Lung (tissue), 12 donors: ENCODE measurements around the gene POLD1. TPM values are rescaled to one million over a fixed set of nuclear protein-coding genes. Genes with fewer than 3 reads are reported as not detected.

ENCODE experiments used
- ATAC-seq: fragments of 200-7000 bp; cut with Tn5 transposase; one replicate; pipeline ENCODE4 v1.9.1; 2020; ENCODE audit warnings: moderate number of reproducible peaks; ENCODE audit not compliant: insufficient read depth, low FRiP score
- DNase-seq, 3 donors: peaks; one replicate each; pipeline ENCODE4 v3.0.0-alpha.2; 2013 to 2017
- H3K27ac ChIP-seq, 2 donors: one replicate each; pipeline ENCODE4 v1.5.1; 2013; ENCODE audit warnings: mild to moderate bottlenecking in 2 of 2, moderate library complexity in 2 of 2, control low read depth in 1 of 2, inconsistent platforms in 1 of 2, low read depth in 1 of 2, low read length in 1 of 2
- H3K27me3 ChIP-seq, 3 donors: one replicate each; pipeline ENCODE4 v1.5.1; 2013; ENCODE audit warnings: low read length in 2 of 3; ENCODE audit not compliant: control insufficient read depth in 3 of 3, insufficient read depth in 3 of 3
- H3K36me3 ChIP-seq, 4 donors: one replicate each; pipeline ENCODE4 v1.5.1; 2013; ENCODE audit warnings: low read length in 4 of 4, mild to moderate bottlenecking in 1 of 4, moderate library complexity in 1 of 4; ENCODE audit not compliant: control insufficient read depth in 4 of 4, insufficient read depth in 4 of 4
- H3K4me1 ChIP-seq, 5 donors: one replicate each; pipeline ENCODE4 v1.5.1; 2013; ENCODE audit warnings: low read length in 5 of 5, mild to moderate bottlenecking in 2 of 5, moderate library complexity in 1 of 5; ENCODE audit not compliant: control insufficient read depth in 5 of 5, insufficient read depth in 5 of 5
- H3K4me3 ChIP-seq: one replicate; pipeline ENCODE4 v1.5.1; 2013; ENCODE audit warnings: mild to moderate bottlenecking, control low read depth, moderate library complexity
- H3K9ac ChIP-seq, 2 donors: one replicate each; pipeline ENCODE4 v1.5.1; 2013; ENCODE audit warnings: low read length in 2 of 2, control low read depth in 1 of 2; ENCODE audit not compliant: insufficient read depth in 1 of 2
- H3K9me3 ChIP-seq, 4 donors: one replicate each; pipeline ENCODE4 v1.5.1; 2013; ENCODE audit warnings: low read length in 3 of 4, mild to moderate bottlenecking in 1 of 4, moderate library complexity in 1 of 4; ENCODE audit not compliant: control insufficient read depth in 4 of 4, insufficient read depth in 3 of 4
- WGBS, 2 donors: extraction: QIAGEN DNeasy Blood & Tissue Kit; methylation state at CpG; one replicate each; pipeline ENCODE4 v1.1.7; 2013; 5-methylcytosine and 5-hydroxymethylcytosine counted together
- polyA plus RNA-seq, 2 donors: library from polyadenylated mRNA; stranded (reverse); fragments of 200-250 nt; gene quantifications; one replicate each; pipeline ENCODE4 v1.2.1, GENCODE V29; 2013
- total RNA-seq, 2 donors: library from RNA; depleted of rRNA in 1 of 2; stranded (reverse); fragments of >200 nt in 1 of 2; gene quantifications; one replicate each; pipeline ENCODE4 v1.2.1, GENCODE V29; 2014 to 2021
- TF ChIP-seq, protein P1 (sequence below): IDR thresholded peaks from 2 replicates; pipeline ENCODE4 v1.5.1; 2012; ENCODE audit warnings: mild to moderate bottlenecking; ENCODE audit errors: control extremely low read depth, extremely low read depth
- donor health status: control.
- donor health status: control.
- donor health status: Bipolar disorder and iron deficiency.
- donor health status: healthy.
- donor health status: DM: yes; HTN: yes; CAD: no.

Gene POLD1
- total and polyA plus RNA-seq, 4 donors = 20.2 to 55.1 (median 39.0) TPM

DNA sequence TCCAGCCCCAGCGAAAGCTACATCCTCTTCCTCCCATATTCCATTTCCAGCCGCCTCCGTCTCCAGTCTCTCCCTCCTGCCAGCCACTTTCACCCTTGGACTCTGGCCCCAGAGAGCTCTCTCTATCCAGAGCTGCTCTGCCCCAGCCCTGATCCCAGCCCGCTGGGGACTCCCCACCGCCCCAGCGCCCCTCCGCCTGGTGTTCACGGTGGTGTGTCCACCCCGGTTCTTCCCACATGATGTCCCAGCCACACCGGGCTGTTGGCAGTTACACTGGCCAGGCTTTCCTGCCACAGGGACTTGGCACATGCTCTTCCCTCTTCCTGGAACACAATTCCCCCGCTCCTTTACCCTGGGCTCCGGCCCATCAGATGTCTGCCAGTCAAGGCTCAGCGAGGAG, 80.9 kb downstream of the POLD1 start:
- Histone ChIP-seq H3K9me3 (no peaks in the 10 kb centered on the region), H3K36me3 (no peaks in the 10 kb centered on the region), H3K4me1 (no peaks in the 10 kb centered on the region), H3K9ac (no peak overlapping the region), H3K4me3 (no peak overlapping the region), H3K27ac (no peak overlapping the region), H3K27me3 (no peaks in the 10 kb centered on the region)
- ATAC-seq (no peak), DNase-seq (no peak)
- 88 to 94% methylated on average over 13 of the region's 13 CpGs for WGBS, 2 donors
- TF ChIP-seq, protein P1, sequence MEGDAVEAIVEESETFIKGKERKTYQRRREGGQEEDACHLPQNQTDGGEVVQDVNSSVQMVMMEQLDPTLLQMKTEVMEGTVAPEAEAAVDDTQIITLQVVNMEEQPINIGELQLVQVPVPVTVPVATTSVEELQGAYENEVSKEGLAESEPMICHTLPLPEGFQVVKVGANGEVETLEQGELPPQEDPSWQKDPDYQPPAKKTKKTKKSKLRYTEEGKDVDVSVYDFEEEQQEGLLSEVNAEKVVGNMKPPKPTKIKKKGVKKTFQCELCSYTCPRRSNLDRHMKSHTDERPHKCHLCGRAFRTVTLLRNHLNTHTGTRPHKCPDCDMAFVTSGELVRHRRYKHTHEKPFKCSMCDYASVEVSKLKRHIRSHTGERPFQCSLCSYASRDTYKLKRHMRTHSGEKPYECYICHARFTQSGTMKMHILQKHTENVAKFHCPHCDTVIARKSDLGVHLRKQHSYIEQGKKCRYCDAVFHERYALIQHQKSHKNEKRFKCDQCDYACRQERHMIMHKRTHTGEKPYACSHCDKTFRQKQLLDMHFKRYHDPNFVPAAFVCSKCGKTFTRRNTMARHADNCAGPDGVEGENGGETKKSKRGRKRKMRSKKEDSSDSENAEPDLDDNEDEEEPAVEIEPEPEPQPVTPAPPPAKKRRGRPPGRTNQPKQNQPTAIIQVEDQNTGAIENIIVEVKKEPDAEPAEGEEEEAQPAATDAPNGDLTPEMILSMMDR = no peak

DNA sequence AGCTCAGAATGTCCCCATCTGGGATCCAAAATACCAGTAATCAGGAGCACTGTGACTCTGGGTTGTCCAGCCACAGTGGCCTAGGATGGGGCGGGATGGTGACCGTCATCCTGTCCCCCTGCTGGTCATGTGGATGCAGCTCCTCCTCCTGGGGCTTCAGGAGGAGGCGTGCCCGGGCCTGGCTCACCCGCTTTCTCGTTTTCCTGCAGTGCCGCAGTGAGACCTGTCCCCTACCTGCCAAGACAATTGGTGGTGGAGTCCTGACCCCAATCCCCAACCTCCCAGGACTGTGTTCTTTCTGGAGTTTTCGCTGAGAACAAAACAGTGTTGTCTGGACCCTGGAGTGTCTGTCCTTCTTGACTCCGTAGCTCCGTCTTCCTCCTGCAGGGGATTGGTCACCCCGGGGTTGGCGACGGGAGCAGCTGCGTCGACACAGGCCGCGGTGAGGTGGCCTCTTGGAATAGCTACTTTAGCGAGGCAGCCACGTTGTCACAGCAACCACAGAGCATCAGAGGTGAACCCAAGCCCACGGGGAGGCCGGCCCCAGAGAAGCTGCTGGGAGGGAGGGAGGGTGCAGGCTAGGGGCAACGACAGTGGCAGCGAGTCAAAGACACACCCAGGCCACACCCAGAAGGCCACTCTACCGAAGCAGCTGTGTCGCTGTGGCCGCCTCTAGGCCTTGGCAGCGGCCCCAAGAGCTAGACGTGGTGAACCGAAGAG, 82.0 kb downstream of the POLD1 start:
- Histone ChIP-seq H3K36me3 (no peaks in the 10 kb centered on the region), H3K4me3 (no peak overlapping the region), H3K9me3 (no peaks in the 10 kb centered on the region), H3K4me1 (no peaks in the 10 kb centered on the region), H3K27me3 (no peaks in the 10 kb centered on the region), H3K27ac (no peak overlapping the region), H3K9ac (no peak overlapping the region)
- TF ChIP-seq, protein P1 = no peak
- peak; percentile 39 for ATAC-seq
- WGBS, 2 donors = 43 to 63% methylated on average over 29 of the region's 29 CpGs
- DNase-seq = peak in 2 of 3 donors; percentile 33 to 45

DNA sequence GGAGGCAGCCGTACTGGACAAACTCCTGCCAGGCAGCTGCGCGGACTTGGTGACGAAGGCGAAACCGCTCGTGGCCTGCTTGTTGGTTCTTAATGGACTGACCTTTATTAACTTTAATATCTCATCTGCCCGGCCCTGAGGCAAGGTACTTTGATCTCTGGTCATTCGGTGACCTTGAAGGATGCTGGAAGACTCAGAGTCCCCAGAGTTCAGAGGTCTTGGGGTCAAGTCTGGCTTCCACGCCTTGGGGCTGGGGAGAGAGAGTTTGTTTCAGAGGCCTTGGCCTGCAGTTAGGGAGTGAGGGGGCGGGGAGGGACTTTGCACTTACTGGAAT, 82.5 kb downstream of the POLD1 start:
- H3K4me3 ChIP-seq = no peak overlapping the region
- H3K9me3 ChIP-seq = no peaks in the 10 kb centered on the region
- TF ChIP-seq, protein P1 = no peak
- H3K27ac ChIP-seq = no peak overlapping the region
- WGBS, 2 donors = 65 to 79% methylated on average over 11 of the region's 11 CpGs
- no peak for DNase-seq
- no peaks in the 10 kb centered on the region for H3K36me3 ChIP-seq
- no peak for ATAC-seq
- no peaks in the 10 kb centered on the region for H3K27me3 ChIP-seq
- H3K9ac ChIP-seq = no peak overlapping the region
- no peaks in the 10 kb centered on the region for H3K4me1 ChIP-seq

DNA sequence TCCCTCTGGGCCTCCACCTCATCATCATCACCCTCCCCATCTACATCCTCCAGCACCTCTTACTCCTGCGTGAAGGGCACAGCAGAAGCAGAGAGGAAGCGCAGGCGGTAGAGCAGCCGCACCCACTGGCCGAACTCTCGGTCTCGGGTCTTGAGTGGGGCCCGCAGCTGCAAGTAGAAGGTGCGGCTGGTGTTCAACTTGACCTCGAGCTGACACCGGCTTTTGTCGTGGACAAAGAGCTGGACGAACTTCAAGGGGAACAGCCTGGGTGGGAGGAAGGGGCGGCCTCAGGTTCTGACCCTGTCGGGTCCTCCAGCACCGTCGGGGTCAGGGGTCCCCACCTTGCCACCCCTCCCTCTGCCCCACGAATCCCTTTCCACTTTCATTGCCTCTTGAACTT, 83.4 kb downstream of the POLD1 start:
- Histone ChIP-seq H3K4me1 (no peaks in the 10 kb centered on the region), H3K9ac (no peak overlapping the region), H3K36me3 (no peaks in the 10 kb centered on the region), H3K27ac (no peak overlapping the region), H3K9me3 (no peaks in the 10 kb centered on the region), H3K4me3 (no peak overlapping the region), H3K27me3 (no peaks in the 10 kb centered on the region)
- 62 to 75% methylated on average over 18 of the region's 18 CpGs for WGBS, 2 donors
- ATAC-seq = no peak
- TF ChIP-seq, protein P1 = no peak
- DNase-seq = no peak
